Gastroesophageal sphincter (tissue), 3 donors: ENCODE data around the gene TMC7.

Experiments used
- POLR2AphosphoS5 ChIP-seq: sonication (generic); formaldehyde crosslinking; IDR thresholded peaks from one replicate; pipeline ENCODE4 v1.6.1; 2017; ENCODE audit warnings: antibody characterized with exemption
- TF ChIP-seq, protein P1 (sequence below), 4 experiments: fragments of 200-600 bp in 2 of 4; fragments of 450-650 bp in 2 of 4; sonication (generic) in 1 of 4; IDR thresholded peaks; one replicate each; pipeline ENCODE4 v1.5.1; 2017 to 2019; ENCODE audit warnings: antibody characterized with exemption in 4 of 4, mild to moderate bottlenecking in 2 of 4, moderate library complexity in 2 of 4

DNA sequence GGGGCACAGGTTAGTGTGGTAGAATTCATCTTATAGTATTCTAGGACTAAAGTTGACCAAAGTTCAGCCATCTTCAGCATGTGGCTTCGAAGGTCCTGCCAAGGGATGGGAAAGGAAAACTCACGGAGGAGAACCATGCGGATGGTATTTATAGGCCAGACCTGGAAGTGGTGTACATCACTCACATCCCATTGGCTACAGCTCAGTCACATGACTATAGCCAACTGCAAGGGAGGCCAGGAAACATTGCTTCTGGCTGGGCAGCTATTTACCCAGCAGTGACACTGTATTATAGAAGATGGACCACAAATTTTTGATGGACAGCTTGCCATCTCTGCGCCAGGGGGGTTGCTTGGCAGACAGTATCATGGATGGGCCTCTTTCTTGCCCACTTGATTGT is 48.0 kb downstream of the TMC7 start:
- TF ChIP-seq, protein P1, sequence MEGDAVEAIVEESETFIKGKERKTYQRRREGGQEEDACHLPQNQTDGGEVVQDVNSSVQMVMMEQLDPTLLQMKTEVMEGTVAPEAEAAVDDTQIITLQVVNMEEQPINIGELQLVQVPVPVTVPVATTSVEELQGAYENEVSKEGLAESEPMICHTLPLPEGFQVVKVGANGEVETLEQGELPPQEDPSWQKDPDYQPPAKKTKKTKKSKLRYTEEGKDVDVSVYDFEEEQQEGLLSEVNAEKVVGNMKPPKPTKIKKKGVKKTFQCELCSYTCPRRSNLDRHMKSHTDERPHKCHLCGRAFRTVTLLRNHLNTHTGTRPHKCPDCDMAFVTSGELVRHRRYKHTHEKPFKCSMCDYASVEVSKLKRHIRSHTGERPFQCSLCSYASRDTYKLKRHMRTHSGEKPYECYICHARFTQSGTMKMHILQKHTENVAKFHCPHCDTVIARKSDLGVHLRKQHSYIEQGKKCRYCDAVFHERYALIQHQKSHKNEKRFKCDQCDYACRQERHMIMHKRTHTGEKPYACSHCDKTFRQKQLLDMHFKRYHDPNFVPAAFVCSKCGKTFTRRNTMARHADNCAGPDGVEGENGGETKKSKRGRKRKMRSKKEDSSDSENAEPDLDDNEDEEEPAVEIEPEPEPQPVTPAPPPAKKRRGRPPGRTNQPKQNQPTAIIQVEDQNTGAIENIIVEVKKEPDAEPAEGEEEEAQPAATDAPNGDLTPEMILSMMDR (IDR thresholded peaks at IDR 0.05): no peak
- TF ChIP-seq POLR2AphosphoS5: no peak
